Measurements from ENCODE around the gene ERN1.

DNA sequence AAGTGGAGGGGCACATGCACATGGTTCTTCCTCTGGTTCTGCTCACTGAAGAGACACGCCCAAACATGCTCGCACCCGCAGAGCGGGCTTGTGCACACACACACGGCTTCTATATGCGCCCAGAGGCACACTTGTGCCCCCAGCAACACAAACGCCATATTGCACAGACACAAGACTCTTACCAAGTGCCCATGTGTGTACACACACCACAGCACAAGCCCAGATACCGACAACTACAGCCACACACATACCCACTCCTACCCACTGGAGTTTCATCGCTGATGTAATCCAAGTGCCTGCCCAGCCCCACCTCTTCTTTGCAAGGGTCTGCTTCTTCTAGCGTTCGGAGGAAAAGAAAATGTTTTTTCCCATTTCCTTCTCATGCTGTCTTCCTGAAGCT lies 138.3 kb downstream of the ERN1 start:
- TF ChIP-seq, protein P1, sequence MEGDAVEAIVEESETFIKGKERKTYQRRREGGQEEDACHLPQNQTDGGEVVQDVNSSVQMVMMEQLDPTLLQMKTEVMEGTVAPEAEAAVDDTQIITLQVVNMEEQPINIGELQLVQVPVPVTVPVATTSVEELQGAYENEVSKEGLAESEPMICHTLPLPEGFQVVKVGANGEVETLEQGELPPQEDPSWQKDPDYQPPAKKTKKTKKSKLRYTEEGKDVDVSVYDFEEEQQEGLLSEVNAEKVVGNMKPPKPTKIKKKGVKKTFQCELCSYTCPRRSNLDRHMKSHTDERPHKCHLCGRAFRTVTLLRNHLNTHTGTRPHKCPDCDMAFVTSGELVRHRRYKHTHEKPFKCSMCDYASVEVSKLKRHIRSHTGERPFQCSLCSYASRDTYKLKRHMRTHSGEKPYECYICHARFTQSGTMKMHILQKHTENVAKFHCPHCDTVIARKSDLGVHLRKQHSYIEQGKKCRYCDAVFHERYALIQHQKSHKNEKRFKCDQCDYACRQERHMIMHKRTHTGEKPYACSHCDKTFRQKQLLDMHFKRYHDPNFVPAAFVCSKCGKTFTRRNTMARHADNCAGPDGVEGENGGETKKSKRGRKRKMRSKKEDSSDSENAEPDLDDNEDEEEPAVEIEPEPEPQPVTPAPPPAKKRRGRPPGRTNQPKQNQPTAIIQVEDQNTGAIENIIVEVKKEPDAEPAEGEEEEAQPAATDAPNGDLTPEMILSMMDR (IDR thresholded peaks at IDR 0.05): no peak
- TF ChIP-seq POLR2AphosphoS5 (IDR thresholded peaks at IDR 0.05) (no peak), POLR2A (IDR thresholded peaks at IDR 0.05) (no peak)

Data from gastroesophageal sphincter (tissue), 3 donors.